ENCODE measurements around the gene SLC25A10. TPM values are rescaled to one million over a fixed set of nuclear protein-coding genes. Genes with fewer than 3 reads are reported as not detected.

Gene SLC25A10
- polyA plus RNA-seq, 1 donor from 2014 or later, result 8.7 TPM

DNA sequence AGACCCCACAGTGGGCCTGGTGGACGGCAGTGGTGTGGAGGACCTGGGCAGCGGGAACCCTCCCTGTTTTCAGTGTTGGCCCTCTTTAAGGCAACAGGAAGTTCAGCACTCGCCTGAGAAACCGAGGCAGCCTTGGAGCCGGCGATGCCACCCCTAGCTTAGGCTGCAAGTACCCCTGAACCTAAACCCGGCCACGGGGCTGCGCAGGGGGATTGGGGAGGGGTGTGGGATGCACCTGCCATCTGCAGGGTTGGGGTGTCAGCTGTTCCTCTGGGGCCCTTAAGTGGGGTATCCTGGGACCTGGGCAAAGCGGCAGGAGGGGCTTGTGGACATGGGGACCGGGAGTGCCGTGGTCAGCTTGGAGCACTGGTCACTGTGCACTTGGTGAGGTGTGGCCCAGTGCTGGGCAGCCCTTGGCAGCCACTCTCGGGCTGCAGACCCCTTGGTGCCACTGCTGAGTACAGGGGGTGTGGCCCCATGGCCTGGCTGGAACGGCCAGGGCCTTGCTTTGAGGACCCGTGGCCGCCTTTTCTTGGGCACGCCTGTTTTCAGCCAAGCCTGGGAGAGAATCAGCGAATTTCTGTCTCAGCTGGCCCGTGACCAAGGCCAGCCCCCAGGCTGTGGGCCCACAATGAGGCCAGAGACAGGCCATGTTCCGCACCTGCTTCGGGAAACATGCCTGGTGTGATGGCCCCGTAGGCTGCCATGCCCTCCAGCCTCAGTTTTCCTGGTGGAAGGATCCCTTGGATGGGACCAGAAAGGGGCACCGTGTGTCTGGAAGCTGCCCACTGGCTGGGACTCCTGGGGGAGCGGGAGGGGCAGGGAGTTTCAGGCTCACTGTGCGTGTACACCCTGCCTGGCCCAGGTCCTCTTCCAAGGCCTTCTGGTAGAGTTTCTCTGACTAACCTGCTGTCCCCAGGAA lies 4.1 kb upstream of the SLC25A10 start:
- no peaks in the 10 kb centered on the region for H3F3A ChIP-seq (ENCODE audit: insufficient read depth, low read length, poor library complexity, severe bottlenecking)
- TF ChIP-seq, protein P1, sequence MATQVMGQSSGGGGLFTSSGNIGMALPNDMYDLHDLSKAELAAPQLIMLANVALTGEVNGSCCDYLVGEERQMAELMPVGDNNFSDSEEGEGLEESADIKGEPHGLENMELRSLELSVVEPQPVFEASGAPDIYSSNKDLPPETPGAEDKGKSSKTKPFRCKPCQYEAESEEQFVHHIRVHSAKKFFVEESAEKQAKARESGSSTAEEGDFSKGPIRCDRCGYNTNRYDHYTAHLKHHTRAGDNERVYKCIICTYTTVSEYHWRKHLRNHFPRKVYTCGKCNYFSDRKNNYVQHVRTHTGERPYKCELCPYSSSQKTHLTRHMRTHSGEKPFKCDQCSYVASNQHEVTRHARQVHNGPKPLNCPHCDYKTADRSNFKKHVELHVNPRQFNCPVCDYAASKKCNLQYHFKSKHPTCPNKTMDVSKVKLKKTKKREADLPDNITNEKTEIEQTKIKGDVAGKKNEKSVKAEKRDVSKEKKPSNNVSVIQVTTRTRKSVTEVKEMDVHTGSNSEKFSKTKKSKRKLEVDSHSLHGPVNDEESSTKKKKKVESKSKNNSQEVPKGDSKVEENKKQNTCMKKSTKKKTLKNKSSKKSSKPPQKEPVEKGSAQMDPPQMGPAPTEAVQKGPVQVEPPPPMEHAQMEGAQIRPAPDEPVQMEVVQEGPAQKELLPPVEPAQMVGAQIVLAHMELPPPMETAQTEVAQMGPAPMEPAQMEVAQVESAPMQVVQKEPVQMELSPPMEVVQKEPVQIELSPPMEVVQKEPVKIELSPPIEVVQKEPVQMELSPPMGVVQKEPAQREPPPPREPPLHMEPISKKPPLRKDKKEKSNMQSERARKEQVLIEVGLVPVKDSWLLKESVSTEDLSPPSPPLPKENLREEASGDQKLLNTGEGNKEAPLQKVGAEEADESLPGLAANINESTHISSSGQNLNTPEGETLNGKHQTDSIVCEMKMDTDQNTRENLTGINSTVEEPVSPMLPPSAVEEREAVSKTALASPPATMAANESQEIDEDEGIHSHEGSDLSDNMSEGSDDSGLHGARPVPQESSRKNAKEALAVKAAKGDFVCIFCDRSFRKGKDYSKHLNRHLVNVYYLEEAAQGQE (IDR thresholded peaks at IDR 0.05; ENCODE audit: borderline replicate concordance), result no peak
- TF ChIP-seq, protein P2, sequence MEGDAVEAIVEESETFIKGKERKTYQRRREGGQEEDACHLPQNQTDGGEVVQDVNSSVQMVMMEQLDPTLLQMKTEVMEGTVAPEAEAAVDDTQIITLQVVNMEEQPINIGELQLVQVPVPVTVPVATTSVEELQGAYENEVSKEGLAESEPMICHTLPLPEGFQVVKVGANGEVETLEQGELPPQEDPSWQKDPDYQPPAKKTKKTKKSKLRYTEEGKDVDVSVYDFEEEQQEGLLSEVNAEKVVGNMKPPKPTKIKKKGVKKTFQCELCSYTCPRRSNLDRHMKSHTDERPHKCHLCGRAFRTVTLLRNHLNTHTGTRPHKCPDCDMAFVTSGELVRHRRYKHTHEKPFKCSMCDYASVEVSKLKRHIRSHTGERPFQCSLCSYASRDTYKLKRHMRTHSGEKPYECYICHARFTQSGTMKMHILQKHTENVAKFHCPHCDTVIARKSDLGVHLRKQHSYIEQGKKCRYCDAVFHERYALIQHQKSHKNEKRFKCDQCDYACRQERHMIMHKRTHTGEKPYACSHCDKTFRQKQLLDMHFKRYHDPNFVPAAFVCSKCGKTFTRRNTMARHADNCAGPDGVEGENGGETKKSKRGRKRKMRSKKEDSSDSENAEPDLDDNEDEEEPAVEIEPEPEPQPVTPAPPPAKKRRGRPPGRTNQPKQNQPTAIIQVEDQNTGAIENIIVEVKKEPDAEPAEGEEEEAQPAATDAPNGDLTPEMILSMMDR (IDR thresholded peaks at IDR 0.05; ENCODE audit: poor library complexity, severe bottlenecking), result no peak
- no peak for TF ChIP-seq RAD21 (conservative IDR thresholded peaks at IDR 0.05)
- TF ChIP-seq EP300 (conservative IDR thresholded peaks at IDR 0.05; ENCODE audit: poor library complexity, severe bottlenecking), result no peak
- no peak for TF ChIP-seq POLR2AphosphoS5 (IDR thresholded peaks at IDR 0.05)
- no peak for TF ChIP-seq MXI1 (conservative IDR thresholded peaks at IDR 0.05; ENCODE audit: poor library complexity, severe bottlenecking)
- no peak for TF ChIP-seq EZH2 (IDR thresholded peaks at IDR 0.05; ENCODE audit: borderline replicate concordance, insufficient read depth, low read length, poor library complexity, severe bottlenecking)
- TF ChIP-seq TAF1 (IDR thresholded peaks at IDR 0.05; ENCODE audit: low read depth), result no peak
- no peak for TF ChIP-seq SMC3 (conservative IDR thresholded peaks at IDR 0.05; ENCODE audit: poor library complexity)
- H3K79me2 ChIP-seq (replicated peaks; ENCODE audit: insufficient read depth, low read length), result peaks cover 13% of the 10 kb centered on the region
- H3K27ac ChIP-seq (ENCODE audit: low read length), result no peak overlapping the region
- H4K20me1 ChIP-seq (ENCODE audit: insufficient read depth), result no peaks in the 10 kb centered on the region
- H3K4me3 ChIP-seq (ENCODE audit: low read length), result no peak overlapping the region
- no peak overlapping the region for H3K9ac ChIP-seq (ENCODE audit: low read length)
- H3K9me2 ChIP-seq (ENCODE audit: insufficient read depth, low read length), result no peaks in the 10 kb centered on the region
- peaks cover 8% of the 10 kb centered on the region for H3K27me3 ChIP-seq (ENCODE audit: insufficient read depth, low read depth, low read length)
- no peak overlapping the region for H2AFZ ChIP-seq (ENCODE audit: low read depth, low read length)
- H3K4me2 ChIP-seq (ENCODE audit: low read length), result no peak overlapping the region
- H3K36me3 ChIP-seq (ENCODE audit: insufficient read depth, low read length), result no peaks in the 10 kb centered on the region
- no peaks in the 10 kb centered on the region for H3K9me3 ChIP-seq (ENCODE audit: low read length)

- H3K79me2 ChIP-seq (replicated peaks; ENCODE audit: insufficient read depth, low read length), result peaks cover 8% of the 10 kb centered on the region
- H3K27ac ChIP-seq (ENCODE audit: low read length), result no peak overlapping the region
- H3K4me3 ChIP-seq (ENCODE audit: low read length), result no peak overlapping the region
- no peak overlapping the region for H3K9ac ChIP-seq (ENCODE audit: low read length)
- no peaks in the 10 kb centered on the region for H4K20me1 ChIP-seq (ENCODE audit: insufficient read depth)
- no peaks in the 10 kb centered on the region for H3K9me2 ChIP-seq (ENCODE audit: insufficient read depth, low read length)
- H3K4me2 ChIP-seq (ENCODE audit: low read length), result no peak overlapping the region
- H3K36me3 ChIP-seq (ENCODE audit: insufficient read depth, low read length), result no peaks in the 10 kb centered on the region
- H2AFZ ChIP-seq (ENCODE audit: low read depth, low read length), result no peak overlapping the region
- H3K9me3 ChIP-seq (ENCODE audit: low read length), result no peaks in the 10 kb centered on the region
- no peak for TF ChIP-seq POLR2AphosphoS5 (IDR thresholded peaks at IDR 0.05)
- TF ChIP-seq SMC3 (conservative IDR thresholded peaks at IDR 0.05; ENCODE audit: poor library complexity), result no peak
- TF ChIP-seq RAD21 (conservative IDR thresholded peaks at IDR 0.05), result no peak
- TF ChIP-seq EZH2 (IDR thresholded peaks at IDR 0.05; ENCODE audit: borderline replicate concordance, insufficient read depth, low read length, poor library complexity, severe bottlenecking), result no peak
- TF ChIP-seq, protein P2 (IDR thresholded peaks at IDR 0.05; ENCODE audit: poor library complexity, severe bottlenecking), result no peak
- TF ChIP-seq MXI1 (conservative IDR thresholded peaks at IDR 0.05; ENCODE audit: poor library complexity, severe bottlenecking), result no peak
- no peak for TF ChIP-seq EP300 (conservative IDR thresholded peaks at IDR 0.05; ENCODE audit: poor library complexity, severe bottlenecking)
- no peak for TF ChIP-seq TAF1 (IDR thresholded peaks at IDR 0.05; ENCODE audit: low read depth)
- TF ChIP-seq, protein P1 (IDR thresholded peaks at IDR 0.05; ENCODE audit: borderline replicate concordance), result no peak
- H3F3A ChIP-seq (ENCODE audit: insufficient read depth, low read length, poor library complexity, severe bottlenecking), result no peaks in the 10 kb centered on the region
- H3K27me3 ChIP-seq (ENCODE audit: insufficient read depth, low read depth, low read length), result peaks cover 8% of the 10 kb centered on the region
Measured at GRCh38 chr17:81708739-81709185, 3.3 kb upstream of the SLC25A10 start.

Data from neural cell (in vitro differentiated cells).